Measurements from ENCODE around the gene ARID5B.
"Not testable (repeated sequence)": the region's sequence is repeated elsewhere in the genome, so short reads cannot be mapped to it uniquely, and the experiment has no call there.

Gene ARID5B

DNA sequence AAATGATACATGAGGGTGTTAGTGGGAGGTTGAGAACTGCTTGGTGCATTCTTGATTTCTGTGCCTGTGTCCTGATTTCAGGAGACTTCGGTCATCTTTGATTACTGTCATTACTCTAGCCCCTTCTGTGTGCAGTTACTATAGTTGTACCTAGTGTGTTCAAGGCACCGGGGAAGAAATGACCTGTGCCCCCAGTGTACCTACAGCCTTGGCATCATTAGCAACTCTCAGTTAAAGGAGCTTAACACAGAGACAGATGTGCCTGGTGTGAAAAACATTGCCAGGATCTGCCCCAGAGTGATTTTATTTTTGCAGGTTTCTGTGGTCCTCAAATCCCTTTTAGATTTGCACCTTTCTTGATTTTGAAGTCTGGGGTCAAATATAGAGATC lies 62.2 kb downstream of the ARID5B start:
- FAIRE-seq = no peak
- DNase-seq (ENCODE audit: insufficient read length, low spot score) = no peak

DNA sequence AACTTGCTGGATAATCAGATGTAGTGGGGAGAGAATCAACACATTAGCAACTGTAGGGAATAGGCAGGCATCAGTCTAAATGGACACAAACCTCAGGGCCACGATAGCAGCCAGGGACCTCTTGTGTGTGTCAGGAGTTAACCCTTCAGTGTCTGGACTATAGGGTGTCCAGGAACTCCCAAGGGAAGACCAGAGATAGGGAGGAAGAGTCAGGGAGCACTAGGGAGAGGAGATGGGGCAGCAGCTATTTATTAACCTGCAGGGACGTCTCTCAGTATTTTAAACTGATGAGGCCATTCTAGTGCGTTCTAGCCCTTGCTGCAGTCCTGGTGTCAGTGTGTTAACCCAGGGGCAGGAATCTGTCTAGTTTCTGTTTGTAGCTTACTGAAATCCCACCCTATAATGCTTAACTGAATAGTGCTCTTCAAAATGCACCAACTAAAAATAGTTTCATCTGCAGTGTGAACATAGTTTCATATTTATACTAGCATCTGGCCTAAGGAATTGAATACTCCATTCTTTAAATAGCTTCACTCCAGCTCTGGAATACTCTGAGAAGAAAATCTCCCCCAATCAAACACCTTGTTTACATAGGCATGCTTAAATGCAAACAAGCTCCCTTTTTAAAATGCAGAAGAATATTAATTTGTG lies 62.7 kb downstream of the ARID5B start:
- no peak for DNase-seq (ENCODE audit: insufficient read length, low spot score)
- FAIRE-seq = no peak

- no peak for DNase-seq (ENCODE audit: insufficient read length, low spot score)
- no peak for FAIRE-seq
Measured at GRCh38 chr10:61964949-61965702, 63.6 kb downstream of the ARID5B start.

DNA sequence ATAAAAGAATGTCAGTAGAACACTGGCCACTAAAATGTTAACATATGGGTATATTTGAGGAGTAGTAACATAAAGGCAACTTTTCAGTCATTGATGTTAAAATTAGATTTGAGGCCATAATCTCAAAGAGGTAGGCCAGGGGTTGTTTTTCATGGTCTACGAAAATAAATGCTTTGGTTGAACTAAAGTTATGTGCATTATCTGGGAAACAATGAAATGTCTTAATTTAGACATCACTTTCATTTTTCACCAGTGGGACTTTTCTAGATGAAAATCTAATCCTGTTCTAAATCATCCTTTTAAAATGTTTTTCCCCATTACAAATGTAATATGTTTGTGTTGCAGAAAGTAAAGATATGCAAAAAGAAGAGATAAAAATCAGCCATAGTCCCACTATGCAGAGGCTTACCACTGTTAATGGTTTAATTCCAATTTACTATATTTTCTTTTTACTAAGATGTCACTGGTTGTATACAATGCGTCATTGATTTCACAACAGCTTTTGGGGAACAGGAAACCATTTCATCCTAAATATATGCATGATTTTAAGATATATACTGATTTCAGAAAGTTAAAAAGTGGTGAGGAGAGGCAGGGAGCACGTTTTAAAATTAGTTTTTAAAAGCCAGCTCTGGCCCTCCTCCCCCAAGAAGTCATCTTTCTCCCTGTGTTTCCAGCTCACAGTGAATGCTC lies 64.3 kb downstream of the ARID5B start:
- FAIRE-seq (no peak), DNase-seq (ENCODE audit: insufficient read length, low spot score) (no peak)

DNA sequence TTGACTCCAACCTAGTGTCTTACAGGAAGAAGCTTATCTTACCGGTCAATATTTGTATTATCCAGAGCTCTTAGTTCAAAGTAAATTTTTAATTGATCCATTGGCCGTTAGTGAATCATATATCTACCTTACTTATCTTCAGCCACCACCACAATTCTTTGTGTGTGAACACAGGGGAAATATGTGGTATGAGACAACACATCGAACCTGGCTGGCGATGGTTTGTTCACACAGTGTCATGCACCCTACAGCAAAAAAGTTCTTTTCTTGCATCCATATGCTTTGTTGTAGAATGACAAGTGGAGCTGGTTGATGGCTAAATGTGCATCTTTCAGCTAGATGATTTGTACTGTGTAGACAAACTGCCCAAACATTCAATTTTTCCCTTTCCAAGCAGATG lies 65.8 kb downstream of the ARID5B start:
- DNase-seq (ENCODE audit: insufficient read length, low spot score) = no peak
- no peak for FAIRE-seq

GRCh38 chr10:61970182-61971002 lies 68.9 kb downstream of the ARID5B start:
- no peak for DNase-seq (ENCODE audit: insufficient read length, low spot score)
- no peak for FAIRE-seq

DNA sequence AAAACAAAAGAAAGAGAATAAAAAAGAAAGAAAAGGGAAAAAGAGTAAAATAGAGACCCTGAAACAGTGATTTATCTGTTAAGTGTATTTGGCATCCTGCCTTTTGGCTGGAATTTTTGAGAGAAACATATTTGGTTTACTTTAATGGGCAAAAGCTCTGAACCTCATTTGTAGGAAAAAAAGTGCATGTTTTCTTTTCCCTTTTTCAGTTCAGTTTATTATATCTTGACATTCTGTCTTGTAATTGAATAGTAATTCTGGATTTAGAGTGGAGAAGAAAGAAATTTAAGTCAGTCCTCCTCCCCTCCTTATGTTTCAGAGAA lies 69.5 kb downstream of the ARID5B start:
- FAIRE-seq (no peak), DNase-seq (ENCODE audit: insufficient read length, low spot score) (no peak)

DNA sequence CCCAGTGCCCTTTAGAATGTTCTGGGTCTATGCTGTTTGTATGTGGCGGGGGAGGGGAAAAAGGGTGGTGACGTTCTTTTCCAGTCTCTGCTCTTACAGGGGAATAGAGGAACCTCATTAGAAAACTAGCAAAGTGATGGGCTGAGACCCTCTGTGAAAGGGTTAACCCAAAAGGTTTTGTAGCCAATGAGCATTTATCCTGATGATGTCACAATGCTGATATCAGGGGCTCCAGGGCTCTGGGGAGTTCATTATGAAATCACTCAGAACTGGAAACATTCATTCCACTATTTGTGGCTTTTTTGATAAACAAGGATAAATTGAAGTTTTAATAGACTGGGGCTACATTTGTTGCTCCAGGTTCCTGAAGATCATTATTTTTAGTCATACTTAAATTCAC lies 71.7 kb downstream of the ARID5B start:
- FAIRE-seq (no peak), DNase-seq (ENCODE audit: insufficient read length, low spot score) (no peak)

DNA sequence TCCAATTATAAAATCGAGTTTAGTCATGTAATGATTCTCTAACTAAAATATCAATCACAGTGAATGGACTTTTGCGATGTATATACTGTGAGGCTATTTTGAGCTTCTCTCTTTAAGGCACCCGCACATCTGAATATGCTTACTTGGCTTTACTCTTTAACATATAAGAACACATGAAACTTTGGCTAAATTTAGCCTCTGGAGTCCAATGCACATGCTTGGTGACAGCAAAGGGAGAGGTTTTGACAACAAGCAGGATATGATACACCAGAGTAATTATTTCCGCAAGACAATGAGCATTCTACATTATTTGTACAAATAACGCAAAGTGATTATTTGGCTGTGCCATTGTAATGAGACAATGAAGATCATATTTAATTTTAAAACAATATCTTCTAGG lies 72.4 kb downstream of the ARID5B start:
- FAIRE-seq (no peak), DNase-seq (ENCODE audit: insufficient read length, low spot score) (no peak)

- FAIRE-seq (no peak), DNase-seq (ENCODE audit: insufficient read length, low spot score) (no peak)
Measured at GRCh38 chr10:61974601-61975390, 73.3 kb downstream of the ARID5B start.

DNA sequence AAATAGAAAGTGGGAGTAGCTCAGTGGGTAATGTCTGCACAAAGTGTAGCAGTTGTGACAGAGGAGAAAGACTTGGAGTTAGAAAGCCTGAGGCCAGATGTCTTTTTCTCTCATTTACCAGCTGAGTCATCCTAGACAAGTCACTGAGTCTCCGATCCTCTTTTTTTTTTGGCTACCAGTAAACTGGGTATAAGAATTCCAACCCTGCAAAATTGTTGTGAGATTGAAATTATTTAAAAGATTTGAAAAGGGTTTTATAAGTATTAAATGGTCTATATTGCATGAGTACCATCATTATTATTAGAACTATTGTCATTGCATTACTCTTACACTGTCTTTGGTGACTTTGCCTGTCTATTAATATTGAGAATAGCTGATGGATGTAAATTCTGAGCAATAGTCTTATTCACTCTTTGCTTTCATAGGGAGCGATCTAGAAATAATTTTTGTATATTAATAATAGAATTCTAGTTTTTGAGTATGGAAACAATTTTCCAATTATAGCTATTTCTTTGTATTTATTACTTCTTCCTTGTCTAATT lies 74.0 kb downstream of the ARID5B start:
- DNase-seq (ENCODE audit: insufficient read length, low spot score) = peak; percentile 22
- FAIRE-seq = no peak

- DNase-seq (ENCODE audit: insufficient read length, low spot score); FAIRE-seq: not testable (repeated sequence)
Measured at GRCh38 chr10:61976951-61977721, 75.6 kb downstream of the ARID5B start.

DNA sequence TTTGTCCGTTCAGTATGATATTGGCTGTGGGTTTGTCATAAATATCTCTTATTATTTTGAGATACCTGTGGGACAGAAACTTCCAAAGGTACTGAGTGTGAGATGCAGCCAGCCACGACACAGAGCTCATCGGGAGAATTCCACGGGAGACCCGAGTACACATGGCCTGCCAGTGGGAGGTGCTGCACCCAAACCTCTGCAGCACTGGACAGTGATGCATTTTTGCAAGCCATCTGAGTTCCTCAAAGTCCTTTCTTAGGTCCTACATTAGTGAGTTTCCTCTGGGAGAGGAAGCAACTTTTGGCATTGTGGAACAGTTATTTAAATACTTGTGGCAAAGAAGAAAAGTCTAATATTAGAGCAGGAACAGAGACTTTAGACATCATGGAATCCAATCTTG lies 77.5 kb downstream of the ARID5B start:
- FAIRE-seq = no peak
- no peak for DNase-seq (ENCODE audit: insufficient read length, low spot score)

DNA sequence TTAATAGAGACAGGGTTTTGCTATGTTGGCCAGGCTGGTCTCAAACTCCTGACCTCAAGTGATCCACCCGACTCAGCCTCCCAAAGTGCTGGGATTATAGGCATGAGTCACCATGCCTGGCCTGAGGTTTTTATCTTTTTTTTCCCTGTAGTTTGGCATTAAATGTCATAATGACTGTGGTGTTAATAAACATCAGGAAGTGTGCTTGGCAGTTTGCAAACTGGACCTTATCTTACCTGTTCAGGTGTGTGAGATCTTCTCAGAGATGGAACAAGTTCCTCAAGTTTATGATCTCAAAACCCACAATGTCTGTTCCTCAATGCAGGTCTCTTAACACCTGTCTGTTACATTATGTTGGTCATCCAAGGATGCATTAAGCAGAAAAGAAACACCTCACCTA lies 80.0 kb downstream of the ARID5B start:
- DNase-seq (ENCODE audit: insufficient read length, low spot score) (no peak), FAIRE-seq (no peak)

DNA sequence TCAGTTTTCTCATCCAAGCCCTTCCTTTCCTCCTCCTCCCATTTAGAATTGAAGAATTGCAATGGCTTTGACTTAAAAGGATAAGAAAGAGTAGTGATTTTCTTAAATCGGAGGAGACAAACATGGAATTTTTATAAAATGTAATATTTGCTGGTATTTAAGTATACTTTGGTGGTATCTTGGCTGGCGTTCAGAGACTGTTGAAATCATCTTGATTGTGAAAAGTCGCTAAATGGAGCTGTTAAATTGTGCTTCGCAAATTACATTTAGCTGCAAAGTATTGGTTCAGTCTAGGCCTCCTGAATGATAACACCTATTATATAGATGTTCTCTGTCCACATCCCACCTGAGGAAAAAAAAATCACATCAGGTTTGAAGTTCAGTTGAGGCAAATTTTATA lies 81.8 kb downstream of the ARID5B start:
- no peak for FAIRE-seq
- DNase-seq (ENCODE audit: insufficient read length, low spot score) = no peak

DNA sequence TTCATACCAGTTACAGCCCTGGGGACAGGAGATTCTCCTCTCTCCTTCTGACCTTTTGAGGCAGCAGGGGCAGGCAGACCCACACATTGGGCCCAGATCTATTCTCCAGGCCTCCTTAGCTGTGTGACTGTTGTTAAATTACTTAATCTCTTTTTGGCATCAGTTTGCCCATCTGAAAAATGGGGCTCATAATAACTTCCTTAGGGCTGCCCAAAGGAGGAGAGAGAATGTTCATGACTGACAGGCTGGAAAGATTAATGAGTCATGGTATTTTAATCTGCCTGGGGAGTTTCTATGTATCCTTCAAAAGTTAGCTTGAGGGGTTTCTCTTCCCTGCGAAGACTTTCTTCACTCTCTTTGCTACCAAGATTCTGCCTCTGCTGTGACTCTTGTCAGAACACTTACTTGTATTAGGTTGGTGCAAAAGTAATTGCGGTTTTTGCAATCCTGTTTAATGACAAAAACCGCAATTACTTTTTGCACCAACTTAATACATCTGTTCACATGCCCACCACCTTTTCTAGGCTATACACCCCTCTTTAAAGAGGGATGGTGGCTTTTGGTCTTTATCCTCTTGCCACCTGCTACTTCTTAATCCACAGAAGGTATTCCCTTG lies 83.4 kb downstream of the ARID5B start:
- DNase-seq (ENCODE audit: insufficient read length, low spot score) = no peak
- FAIRE-seq = no peak

DNA sequence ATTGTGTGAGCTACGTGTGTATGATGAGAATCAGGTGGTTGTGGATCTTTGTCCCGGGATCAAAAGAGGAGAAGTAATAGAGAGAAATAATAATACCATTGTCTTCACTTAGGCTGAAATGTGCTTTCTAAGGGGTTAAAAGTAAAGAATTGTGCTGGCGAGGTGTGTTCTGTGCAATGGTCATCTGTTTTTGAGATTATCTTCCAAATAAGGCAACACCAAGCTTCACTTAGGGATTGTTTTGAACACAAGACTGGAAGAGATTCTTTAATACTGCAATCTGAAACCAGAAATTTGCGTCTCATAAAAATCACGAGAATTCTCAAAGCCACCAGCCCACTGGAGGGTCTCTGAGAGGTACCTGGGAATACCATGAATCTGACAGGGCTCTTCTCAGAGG lies 84.2 kb downstream of the ARID5B start:
- DNase-seq (ENCODE audit: insufficient read length, low spot score) = no peak
- FAIRE-seq = no peak

DNA sequence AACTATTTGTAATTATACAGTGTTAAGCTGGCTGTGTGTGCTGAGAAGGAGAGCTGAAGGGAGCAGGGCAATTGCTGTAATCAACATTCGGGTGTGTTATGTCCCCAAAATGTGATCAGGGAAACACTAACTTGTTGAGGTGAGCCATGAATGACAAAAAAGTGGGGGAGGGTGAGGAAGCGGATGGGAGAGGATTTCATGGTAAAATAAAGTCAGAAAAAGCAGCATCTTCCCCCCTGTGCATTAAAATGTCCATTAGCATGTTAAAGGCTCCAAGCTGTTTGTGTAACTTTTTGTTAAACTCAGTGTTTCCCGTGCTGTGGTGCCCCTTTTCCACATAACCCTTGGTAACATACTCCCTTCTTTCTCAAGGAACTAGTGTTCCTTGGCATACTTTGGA lies 84.9 kb downstream of the ARID5B start:
- FAIRE-seq (no peak), DNase-seq (ENCODE audit: insufficient read length, low spot score) (no peak)

Data from HTR-8/SVneo (cell line).